Mucosa of gallbladder (tissue), 1 donor: Measurements from ENCODE around the gene GPSM3. TPM values are rescaled to one million over a fixed set of nuclear protein-coding genes. Genes with fewer than 3 reads are reported as not detected.
"Not testable (repeated sequence)": the region's sequence is repeated elsewhere in the genome, so short reads cannot be mapped to it uniquely, and the experiment has no call there.

Experiments used
- DNase-seq: peaks from one replicate; pipeline ENCODE4 v3.0.0-alpha.2; 2020; ENCODE audit warnings: low spot score
- total RNA-seq: library from RNA; stranded (reverse); gene quantifications from one replicate; pipeline ENCODE4 v1.2.1, GENCODE V29; 2021
- donor health status: DM: no; HTN: no; CAD: no.

The GPSM3 gene
- total RNA-seq, 1 donor from 2014 or later, result 19.6 TPM

DNA sequence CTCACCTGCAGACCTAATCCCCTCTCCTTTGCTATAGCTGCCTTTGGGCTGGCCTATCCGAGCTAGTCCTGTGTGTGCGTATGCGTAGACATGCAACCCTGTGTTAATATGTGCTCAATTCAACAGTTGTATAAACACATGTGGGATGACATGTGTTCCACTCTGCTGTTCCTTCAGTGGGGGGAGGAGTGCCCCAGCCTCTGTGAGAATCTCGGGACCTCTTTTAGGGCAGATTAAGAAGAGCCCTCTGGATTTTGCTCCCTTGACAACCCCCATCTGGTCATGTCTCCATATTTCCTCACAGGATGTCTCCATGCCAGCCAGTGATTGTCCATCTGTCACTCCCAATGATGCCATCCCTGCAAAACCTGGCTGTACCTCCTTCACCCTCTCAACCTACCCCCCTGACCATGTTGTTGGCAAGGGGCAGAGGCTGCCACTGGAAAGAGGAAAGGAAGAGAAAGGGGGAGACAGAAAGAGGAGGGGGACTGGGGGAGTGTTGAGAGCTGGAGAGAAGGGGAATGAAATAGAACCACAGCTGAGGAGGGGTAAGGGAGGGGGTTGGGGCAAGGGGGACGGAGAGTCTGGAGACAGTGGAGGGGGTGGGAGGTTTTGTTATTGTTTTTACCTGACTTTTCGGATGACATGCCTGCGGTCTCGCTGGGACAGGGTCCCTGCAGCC is 41.1 kb downstream of the GPSM3 start:
- DNase-seq, result no peak

DNA sequence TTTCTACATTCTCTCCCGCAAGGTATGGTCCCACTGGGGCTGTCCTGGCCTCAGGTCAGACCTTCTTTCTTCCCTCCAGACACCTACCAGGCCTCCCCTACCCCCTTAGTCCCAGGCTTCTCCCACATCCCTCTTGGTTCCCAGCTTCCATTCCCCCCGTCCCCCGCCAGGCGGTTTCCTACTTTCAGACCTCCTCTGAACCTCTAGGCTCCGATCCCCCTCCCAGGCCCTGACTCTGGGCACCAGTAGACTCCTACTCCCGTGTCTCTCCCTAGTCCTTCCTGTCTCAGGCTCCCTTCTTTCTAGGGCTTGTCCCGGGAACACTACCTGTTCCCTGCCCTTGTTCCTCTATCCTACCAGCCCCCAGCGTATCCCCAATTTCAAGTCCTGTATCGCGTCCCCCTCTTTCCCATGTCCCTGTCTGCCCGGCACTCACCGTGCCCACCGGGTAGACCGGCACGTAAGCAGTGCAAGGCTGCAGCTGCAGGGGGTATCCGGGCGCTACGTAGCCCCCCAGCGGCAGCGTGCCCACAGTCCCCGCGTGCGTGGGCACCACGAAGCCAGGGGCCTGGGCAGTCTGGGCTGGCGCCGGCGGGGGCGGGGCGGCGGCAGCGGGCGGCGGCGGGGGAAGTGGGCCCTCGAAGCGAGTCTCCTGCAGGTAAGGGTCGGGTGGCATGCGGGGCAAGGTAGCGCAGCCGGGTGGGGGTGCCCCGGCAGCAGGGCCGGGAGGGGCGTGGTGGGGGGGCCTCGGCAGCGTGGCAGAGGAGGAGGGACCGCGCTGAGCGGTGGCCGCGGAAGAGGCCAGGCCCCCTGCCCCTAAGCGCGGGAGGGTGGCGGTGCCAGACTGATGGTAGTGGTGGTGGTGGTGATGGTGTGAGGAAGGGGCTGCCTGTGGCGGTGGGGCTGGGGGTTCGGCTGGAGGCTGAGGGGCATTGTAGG is 42.2 kb downstream of the GPSM3 start:
- DNase-seq, result no peak

DNA sequence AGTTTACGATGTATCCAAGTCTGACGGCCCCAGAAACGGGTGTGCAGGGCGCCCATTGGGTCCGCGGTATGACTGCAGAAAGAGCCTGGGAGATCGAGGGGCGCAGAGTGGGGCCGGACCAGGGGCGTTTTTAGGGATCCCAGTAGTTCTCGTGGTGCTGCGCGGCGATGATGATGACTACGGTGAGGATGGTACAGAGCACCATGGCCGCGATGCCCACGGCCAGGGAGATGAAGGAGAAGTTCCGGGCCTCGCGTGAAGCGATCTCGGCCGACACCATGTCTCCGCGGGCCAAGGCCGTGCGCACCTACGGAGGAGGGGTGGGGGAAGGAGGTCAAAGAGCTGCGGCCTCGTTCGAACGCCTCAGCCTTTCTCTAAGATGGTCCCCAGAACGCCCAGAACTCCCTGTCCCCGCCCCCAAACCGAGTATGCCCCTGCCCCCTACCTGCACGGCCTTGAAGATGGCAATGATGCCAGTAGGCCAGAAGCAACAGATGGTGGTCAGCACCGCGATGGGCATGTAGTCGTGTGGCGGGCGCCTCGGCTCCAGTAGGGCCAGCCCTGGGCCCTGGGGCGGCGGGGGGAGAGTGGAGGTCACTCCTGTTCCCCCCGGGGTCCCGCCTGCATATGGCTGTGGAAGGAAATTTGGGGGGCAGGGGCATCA is 43.2 kb downstream of the GPSM3 start:
- DNase-seq, result no peak

DNA sequence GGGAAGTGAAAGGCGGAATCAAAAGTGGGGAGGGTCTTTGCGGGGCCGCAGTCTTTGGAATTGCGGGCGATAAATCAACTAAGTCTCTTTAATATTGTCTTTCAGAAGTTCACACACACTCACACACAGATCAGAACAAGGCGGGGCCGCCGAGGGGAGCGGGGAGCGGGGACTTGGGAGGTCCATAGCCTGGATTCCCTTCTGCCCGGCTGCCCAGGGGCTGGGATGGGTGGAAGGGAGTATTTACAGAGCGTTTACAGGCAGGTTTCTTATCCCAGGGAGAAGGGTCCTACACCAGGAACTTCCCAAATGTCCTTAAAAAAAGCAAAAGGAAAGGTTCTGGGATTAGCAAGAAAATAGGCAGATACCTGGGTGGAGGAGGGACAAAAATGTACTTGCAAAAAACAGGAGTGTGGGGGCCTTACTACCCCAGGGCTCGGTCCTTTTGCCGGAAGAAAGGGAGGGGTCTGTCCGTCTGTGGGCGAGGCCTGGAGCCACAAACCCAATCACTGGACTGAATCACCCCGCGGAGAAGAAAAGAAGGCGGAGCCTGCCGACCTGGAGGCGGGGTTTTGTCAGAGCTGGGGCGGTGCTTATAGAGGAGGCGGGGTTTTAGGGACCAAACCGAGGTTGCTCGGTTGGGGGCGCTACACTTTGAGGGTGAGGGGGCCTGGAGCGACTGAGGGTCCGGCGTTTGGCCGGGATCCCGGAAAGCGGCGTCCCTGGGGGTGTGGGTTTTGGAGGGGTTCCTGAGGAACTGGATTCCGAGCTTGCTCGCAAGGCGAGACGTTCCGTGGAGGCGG is 44.0 kb downstream of the GPSM3 start:
- peak; percentile 77 for DNase-seq

DNA sequence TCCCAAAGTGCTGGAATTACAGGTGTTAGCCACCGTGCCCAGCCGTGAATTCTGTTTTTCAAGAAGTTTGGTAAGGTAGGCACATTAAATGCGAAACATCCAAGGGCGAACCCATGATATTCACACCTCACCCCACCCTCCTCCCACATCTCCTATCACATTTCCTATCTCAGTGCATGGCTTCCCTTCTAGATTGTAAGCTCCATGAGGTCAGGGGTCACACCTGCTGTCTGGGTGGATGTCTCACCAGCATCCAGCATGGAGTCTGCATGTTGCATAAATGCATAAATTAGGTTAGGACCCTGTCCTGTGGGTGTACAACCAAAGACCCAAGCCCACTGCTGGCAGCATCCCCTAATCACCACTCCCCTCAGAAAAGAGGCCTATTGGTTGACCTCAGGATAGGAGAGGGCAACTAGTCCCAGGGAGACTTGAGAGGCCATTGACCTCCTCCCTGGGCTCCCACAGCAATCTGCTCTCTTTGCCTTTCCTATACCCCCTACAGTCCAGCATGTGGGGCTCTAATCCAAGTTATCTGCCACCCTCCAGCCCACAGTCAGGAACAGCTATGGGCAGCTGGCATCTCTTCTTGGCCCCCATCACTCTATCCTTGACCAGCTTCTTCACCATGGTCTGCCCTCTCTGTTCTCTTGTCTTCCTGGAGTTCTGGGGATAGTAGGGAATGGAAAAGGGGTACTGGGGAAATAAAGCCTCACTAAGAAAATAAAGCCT is 44.9 kb downstream of the GPSM3 start:
- DNase-seq, result no peak

DNA sequence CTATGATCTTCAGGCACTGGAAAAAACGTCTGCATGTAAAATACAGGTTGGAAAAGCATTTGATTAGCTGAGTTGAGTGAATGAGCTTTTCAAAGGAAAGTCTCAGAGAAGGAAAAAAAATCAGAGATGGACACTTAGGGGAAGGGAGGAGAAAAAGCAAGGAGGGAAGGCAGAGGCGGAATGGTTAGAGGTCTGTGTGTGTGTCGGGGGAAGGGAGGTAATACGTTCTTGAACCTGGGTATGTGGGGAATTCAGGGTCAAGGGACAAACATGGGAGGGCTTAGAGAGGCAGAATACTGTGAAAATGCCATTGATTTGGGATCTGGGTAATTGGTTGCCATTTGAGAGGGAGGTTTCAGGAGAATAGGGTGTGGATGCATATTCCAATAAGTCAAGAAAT is 45.8 kb downstream of the GPSM3 start:
- DNase-seq, result no peak

DNA sequence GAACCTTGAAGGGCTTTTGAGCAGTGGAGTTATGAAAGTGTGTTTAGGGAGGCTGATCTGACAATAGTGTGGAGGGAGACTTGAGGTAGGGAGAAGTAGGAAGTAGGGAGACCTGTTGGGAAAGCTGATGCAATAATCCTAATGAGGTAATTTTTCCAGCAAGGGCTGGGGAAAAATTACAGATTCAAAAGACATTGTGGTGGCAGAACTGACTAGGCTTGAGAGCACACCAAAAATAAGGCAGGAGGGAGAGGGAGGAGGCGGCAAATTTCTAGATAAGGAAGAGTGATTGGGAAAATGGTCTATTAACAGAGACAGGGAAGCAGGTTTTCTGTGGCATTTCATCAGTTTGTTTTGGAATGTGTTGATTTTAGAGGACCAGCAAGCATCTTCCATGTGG is 46.2 kb downstream of the GPSM3 start:
- no peak for DNase-seq

DNA sequence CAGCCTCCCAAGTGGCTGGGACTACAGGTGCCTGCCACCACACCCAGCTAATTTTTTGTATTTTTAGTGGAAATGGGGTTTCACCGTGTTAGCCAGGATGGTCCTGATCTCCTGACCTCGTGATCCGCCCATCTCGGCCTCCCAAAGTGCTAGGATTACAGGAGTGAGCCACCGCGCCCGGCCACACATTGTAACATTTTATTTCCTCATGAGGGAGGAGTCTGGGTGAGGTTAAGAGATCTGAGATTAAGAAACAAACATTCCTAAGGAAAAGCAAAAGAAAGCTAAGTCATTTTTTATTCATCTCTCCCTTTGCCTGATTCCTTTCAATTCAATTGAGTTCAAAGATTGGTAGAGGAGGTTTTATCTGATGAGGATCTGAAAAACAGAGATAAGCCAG is 48.2 kb downstream of the GPSM3 start:
- not testable (repeated sequence) for DNase-seq

Other genes starting within 250 kb of the GPSM3 start
- gene CFB, start 246.5 kb downstream of the GPSM3 start, total RNA-seq, result 476 TPM
- gene NELFE, start 233.7 kb downstream of the GPSM3 start, total RNA-seq, result 52.1 TPM
- 81.3 TPM for gene SKIC2, start 233.5 kb downstream of the GPSM3 start, total RNA-seq
- 27.6 TPM for gene DXO, start 220.5 kb downstream of the GPSM3 start, total RNA-seq
- 179 TPM for gene C4A, start 210.6 kb downstream of the GPSM3 start, total RNA-seq
- gene C4B, start 177.8 kb downstream of the GPSM3 start, total RNA-seq, result 155 TPM
- 1.3 TPM for gene CYP21A2, start 154.2 kb downstream of the GPSM3 start, total RNA-seq
- 30.1 TPM for gene TNXB, start 83.3 kb downstream of the GPSM3 start, total RNA-seq
- 119 TPM for gene ATF6B, start 64.4 kb downstream of the GPSM3 start, total RNA-seq
- 5.0 TPM for gene FKBPL, start 62.4 kb downstream of the GPSM3 start, total RNA-seq
- 3.7 TPM for gene PRRT1, start 40.7 kb downstream of the GPSM3 start, total RNA-seq
- gene PPT2, start 38.5 kb downstream of the GPSM3 start, total RNA-seq, result 17.4 TPM
- 13.6 TPM for gene EGFL8, start 28.0 kb downstream of the GPSM3 start, total RNA-seq
- gene AGPAT1, start 16.6 kb downstream of the GPSM3 start, total RNA-seq, result 88.4 TPM
- 93.1 TPM for gene RNF5, start 14.2 kb downstream of the GPSM3 start, total RNA-seq
- gene AGER, start 8.4 kb downstream of the GPSM3 start, total RNA-seq, result 11.8 TPM
- 95.0 TPM for gene PBX2, start 2.4 kb downstream of the GPSM3 start, total RNA-seq
- 14.9 TPM for gene NOTCH4, start 31.4 kb upstream of the GPSM3 start, total RNA-seq
- gene TSBP1, start 179.3 kb upstream of the GPSM3 start, total RNA-seq, result not detected
- not detected for gene BTNL2, start 214.5 kb upstream of the GPSM3 start, total RNA-seq
- 375 TPM for gene HLA-DRA, start 247.2 kb upstream of the GPSM3 start, total RNA-seq